ENCODE results near the gene RXRA.

RXRA gene

DNA sequence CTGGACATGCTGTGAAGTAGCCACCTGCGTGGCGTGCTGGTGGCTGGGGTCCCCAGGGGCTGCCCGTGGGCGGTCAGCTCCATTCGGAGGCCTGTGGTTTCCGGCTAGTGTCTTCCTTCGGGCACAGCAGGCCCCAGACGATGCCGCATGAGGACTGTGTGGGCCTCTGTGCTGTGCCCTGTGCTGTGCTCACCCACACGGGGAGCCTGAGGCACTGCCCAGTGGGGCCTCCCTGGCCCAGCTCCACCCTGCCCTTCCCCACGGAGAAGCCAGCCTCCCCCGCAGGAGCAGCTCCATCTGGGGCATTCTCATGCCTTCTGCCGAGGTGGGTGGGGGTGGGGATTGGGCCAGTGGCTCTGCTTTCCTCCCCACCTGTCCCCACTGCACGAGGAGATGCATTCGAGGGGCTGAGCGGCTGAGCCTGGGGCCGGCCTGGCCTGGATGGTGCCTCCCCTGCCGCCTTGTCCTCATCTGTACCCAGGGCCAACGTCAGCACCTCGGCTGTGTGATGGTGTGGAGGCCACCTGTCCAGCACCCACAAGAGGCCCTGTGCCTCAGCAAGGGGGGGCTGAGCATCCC lies 24.2 kb downstream of the RXRA start:
- H3K4me3 Mint-ChIP-seq = no peak overlapping the region
- DNase-seq (ENCODE audit: low spot score) = no peak
- no peaks in the 10 kb centered on the region for H3K36me3 Mint-ChIP-seq (ENCODE audit: low read depth)
- H3K27me3 Mint-ChIP-seq (ENCODE audit: low read depth) = no peaks in the 10 kb centered on the region
- no peaks in the 10 kb centered on the region for H3K4me1 Mint-ChIP-seq (ENCODE audit: low read depth)
- no peak overlapping the region for H3K27ac Mint-ChIP-seq
- no peaks in the 10 kb centered on the region for H3K9me3 Mint-ChIP-seq

DNA sequence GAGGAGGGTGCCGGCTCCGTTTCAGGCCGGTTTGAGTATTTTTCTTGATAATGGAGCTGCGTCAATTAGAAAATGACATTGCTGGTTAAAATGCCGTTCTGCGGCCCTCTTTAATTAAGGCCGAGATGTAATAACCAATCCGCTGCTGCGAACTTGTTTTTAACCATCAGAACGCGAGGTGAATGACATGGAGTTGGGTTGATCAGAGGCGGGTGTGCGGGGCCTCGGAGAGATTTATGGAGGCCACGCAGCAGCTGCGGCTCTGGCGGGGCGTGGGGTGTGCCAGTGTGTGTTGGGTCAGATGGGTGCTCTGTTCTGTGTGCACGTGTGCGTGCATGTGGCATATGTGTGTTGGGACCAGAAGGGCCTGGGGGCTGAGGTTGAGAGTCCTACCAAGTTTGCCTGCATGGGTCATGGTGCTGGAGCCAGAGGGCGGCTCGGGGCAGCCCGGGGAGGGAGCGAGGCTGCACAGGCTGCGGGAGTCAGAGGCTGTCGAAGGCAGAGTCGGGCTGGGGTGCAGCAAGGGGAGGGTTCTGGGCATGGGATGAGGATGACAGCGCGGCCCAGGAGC lies 25.4 kb downstream of the RXRA start:
- H3K36me3 Mint-ChIP-seq (ENCODE audit: low read depth) = no peaks in the 10 kb centered on the region

DNA sequence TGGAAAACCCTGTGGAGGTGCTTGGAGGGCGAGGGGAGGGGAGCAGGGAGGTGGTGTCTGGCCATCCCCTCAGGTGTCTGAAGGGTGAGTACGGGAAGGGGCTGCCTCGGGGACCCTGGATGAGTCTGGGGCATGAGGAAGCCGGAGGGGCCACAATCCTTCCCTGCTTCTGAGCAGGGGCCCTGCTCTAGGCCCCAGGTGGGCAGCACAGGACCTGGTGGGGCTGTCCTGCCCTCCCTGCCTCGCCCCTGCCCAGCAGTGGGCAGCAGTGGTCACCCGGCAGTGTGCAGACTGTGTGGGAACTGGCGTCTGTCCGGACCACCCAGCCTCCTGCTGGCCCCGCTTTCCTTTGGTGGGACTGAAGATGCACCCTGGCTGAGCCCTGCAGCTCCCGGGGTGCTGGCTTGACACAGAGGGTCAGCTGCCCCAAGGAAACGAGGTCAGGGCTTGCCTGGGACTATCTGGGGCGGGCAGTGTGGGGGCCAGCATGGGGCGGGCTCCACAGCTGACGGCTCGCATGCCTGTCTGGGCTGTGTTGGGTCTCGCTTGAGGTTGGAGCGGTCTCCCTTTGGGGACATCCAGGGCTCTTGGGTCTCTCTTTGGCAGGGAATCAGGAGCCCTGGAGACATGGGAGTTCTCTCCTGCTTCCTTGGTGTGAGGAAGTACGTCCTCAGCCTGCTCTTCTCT lies 26.1 kb downstream of the RXRA start:
- H3K4me3 Mint-ChIP-seq = no peak overlapping the region
- no peaks in the 10 kb centered on the region for H3K27me3 Mint-ChIP-seq (ENCODE audit: low read depth)
- H3K27ac Mint-ChIP-seq = no peak overlapping the region
- H3K4me1 Mint-ChIP-seq (ENCODE audit: low read depth) = no peaks in the 10 kb centered on the region
- H3K36me3 Mint-ChIP-seq (ENCODE audit: low read depth) = no peaks in the 10 kb centered on the region
- no peak for DNase-seq (ENCODE audit: low spot score)
- no peaks in the 10 kb centered on the region for H3K9me3 Mint-ChIP-seq

More for the DNA sequence above, 25.4 kb downstream of the RXRA start:
- Mint-ChIP-seq H3K27me3 (ENCODE audit: low read depth) (no peaks in the 10 kb centered on the region), H3K27ac (no peak overlapping the region), H3K9me3 (no peaks in the 10 kb centered on the region), H3K4me3 (no peak overlapping the region), H3K4me1 (ENCODE audit: low read depth) (no peaks in the 10 kb centered on the region)
- DNase-seq (ENCODE audit: low spot score) = no peak

- Mint-ChIP-seq H3K4me3 (no peak overlapping the region), H3K4me1 (ENCODE audit: low read depth) (no peaks in the 10 kb centered on the region), H3K27me3 (ENCODE audit: low read depth) (no peaks in the 10 kb centered on the region), H3K36me3 (ENCODE audit: low read depth) (no peaks in the 10 kb centered on the region), H3K9me3 (no peaks in the 10 kb centered on the region), H3K27ac (no peak overlapping the region)
- DNase-seq (ENCODE audit: low spot score) = no peak
Measured at GRCh38 chr9:134353539-134353938, 27.3 kb downstream of the RXRA start.

GRCh38 chr9:134355158-134355557 lies 28.9 kb downstream of the RXRA start:
- Mint-ChIP-seq H3K27ac (no peak overlapping the region), H3K4me1 (ENCODE audit: low read depth) (no peaks in the 10 kb centered on the region), H3K27me3 (ENCODE audit: low read depth) (no peaks in the 10 kb centered on the region), H3K9me3 (no peaks in the 10 kb centered on the region), H3K4me3 (no peak overlapping the region), H3K36me3 (ENCODE audit: low read depth) (no peaks in the 10 kb centered on the region)
- DNase-seq (ENCODE audit: low spot score) = no peak

GRCh38 chr9:134355561-134356279 lies 29.5 kb downstream of the RXRA start:
- Mint-ChIP-seq H3K36me3 (ENCODE audit: low read depth) (no peaks in the 10 kb centered on the region), H3K27ac (no peak overlapping the region), H3K9me3 (no peaks in the 10 kb centered on the region), H3K4me1 (ENCODE audit: low read depth) (no peaks in the 10 kb centered on the region), H3K4me3 (no peak overlapping the region), H3K27me3 (ENCODE audit: low read depth) (no peaks in the 10 kb centered on the region)
- no peak for DNase-seq (ENCODE audit: low spot score)

DNA sequence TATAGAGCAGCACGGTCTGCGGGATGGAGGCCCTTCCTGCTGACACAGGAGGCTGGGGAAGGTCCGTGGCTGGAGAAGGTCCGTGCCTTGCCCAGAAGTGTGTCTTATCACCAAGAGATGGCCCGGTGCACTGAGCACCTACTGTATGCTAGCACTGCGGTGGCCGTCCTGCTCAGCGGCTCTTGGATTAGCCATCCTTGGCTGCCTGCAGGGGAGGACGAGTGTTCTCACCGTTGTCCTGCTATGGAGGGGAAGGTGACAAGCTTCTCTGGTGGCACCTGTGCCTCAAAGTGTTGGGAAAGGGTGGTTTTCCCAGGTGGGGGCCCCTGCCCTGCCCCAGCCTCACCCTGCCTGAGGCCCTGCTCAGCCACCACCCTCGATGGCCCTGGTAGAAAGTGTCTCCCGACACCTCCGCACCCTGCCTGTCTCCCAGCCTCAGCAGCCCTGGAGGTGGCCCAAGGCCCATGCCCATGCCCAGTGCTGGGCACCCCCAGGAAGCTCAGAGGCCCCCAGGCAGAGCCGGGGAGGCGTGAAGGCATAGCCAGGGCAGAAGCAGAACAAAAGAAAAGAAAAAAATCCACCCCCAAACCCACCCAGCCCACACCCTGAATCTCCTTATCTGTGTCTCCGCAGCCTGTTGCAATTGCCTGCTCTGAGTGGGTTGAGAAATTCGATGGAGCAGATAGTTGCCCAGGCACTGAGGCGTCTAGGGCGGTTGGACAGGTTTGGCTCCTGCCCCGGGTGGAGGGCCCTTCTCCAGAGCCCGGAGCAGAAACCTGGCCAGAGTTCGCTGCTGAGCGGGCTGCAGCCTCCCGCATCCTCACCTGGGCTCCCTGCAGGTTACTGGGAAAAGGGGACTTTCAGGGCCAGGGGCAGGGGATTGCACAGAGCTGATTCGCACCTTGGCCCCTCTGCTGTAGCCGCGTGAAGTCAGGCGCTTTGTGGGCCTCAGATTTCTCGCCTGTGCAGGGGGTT lies 30.5 kb downstream of the RXRA start:
- Mint-ChIP-seq H3K4me1 (ENCODE audit: low read depth) (no peaks in the 10 kb centered on the region), H3K36me3 (ENCODE audit: low read depth) (no peaks in the 10 kb centered on the region), H3K4me3 (no peak overlapping the region), H3K27ac (no peak overlapping the region), H3K9me3 (no peaks in the 10 kb centered on the region), H3K27me3 (ENCODE audit: low read depth) (no peaks in the 10 kb centered on the region)
- no peak for DNase-seq (ENCODE audit: low spot score)

DNA sequence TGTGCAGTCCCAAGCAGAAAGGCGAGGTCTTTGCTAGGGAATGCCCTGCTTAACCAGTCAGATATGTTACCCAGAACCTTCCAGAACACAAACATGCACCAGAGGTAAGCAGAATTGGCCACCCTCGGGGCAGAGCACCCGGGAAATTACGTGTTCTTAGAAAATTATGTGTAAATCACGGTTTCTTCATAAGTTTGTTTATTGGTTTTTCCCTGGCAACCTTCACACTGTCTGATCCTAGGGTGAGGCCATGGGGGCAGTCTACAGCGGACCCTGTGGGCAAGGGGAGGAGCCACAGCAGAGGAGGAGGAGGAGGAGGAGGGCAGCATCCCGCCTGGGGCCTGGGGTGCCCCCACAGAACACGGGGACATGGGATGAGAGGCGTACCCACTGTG lies 31.4 kb downstream of the RXRA start:
- Mint-ChIP-seq H3K27me3 (ENCODE audit: low read depth) (no peaks in the 10 kb centered on the region), H3K9me3 (no peaks in the 10 kb centered on the region), H3K4me3 (no peak overlapping the region), H3K4me1 (ENCODE audit: low read depth) (no peaks in the 10 kb centered on the region), H3K36me3 (ENCODE audit: low read depth) (no peaks in the 10 kb centered on the region), H3K27ac (no peak overlapping the region)
- no peak for DNase-seq (ENCODE audit: low spot score)

DNA sequence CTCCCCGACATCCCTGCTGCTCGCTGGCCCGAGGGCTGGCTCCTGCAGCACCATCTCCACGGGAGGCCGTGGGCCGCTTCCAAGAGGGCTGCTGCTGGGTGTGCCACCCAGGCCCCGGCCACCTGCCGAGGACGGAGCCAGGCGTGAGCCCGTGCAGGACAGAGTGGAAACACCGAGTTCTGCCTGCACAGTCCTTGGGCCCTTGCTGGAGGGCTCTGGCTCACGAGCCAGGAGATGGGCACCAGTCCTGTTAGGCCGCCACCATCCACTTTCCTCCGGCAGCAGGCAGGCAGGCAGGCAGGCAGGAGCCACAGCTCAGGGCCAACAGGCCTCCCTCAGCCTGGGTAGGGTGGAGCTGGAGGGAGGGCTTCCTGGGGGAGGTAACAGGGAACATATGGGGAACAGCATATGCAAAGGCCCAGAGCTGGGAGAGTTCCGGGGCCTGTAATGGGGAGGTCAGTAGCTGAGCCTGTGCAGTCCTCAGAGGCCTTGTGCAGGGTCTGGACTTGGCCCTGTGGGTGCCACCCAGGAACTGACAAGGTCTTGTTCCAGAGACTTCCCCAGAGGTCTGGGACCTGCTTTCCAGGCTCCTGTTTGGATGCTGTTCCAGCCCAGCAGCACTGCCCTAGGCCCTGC lies 31.9 kb downstream of the RXRA start:
- H3K4me3 Mint-ChIP-seq = no peak overlapping the region
- H3K27ac Mint-ChIP-seq = no peak overlapping the region
- no peaks in the 10 kb centered on the region for H3K36me3 Mint-ChIP-seq (ENCODE audit: low read depth)

DNA sequence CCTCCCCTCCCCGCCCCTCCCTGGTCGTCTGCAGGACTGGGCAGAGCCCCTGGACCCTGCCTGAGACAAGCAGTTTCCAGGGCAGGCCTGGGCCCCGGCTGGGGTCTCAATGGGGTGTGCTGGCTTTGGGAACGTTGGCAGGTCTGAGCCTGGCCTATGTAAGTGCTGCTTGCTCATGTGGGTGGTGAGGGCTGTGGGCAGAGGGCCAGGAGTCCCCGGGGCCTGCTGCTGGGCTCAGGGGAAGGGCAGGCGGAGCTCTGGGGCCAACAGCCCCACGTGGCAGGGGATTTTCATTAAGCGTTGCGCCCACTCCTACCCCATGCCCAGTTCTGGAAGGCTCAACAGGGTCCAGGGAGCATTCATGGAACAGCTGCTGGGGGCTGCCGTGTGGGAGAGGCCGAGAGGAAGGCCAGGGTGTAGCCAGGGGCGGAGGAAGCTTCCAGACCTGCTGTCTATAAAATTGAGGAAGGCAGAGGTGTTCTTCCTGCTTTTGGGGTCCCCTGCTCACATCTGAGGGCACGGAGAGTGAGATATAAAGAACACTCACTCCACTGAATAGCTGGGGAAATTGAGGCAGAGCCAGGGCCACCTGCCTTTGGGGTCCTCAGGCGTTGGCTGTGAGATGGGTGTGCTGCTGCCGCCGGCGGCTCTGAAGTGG lies 32.5 kb downstream of the RXRA start:
- H3K9me3 Mint-ChIP-seq = no peaks in the 10 kb centered on the region
- H3K27ac Mint-ChIP-seq = no peak overlapping the region
- H3K36me3 Mint-ChIP-seq (ENCODE audit: low read depth) = no peaks in the 10 kb centered on the region
- no peak overlapping the region for H3K4me3 Mint-ChIP-seq
- H3K4me1 Mint-ChIP-seq (ENCODE audit: low read depth) = no peaks in the 10 kb centered on the region
- no peaks in the 10 kb centered on the region for H3K27me3 Mint-ChIP-seq (ENCODE audit: low read depth)
- no peak for DNase-seq (ENCODE audit: low spot score)

More for the DNA sequence above, 31.9 kb downstream of the RXRA start:
- H3K4me1 Mint-ChIP-seq (ENCODE audit: low read depth) = no peaks in the 10 kb centered on the region
- H3K27me3 Mint-ChIP-seq (ENCODE audit: low read depth) = no peaks in the 10 kb centered on the region
- no peaks in the 10 kb centered on the region for H3K9me3 Mint-ChIP-seq
- DNase-seq (ENCODE audit: low spot score) = no peak

GRCh38 chr9:134359493-134360179 lies 33.4 kb downstream of the RXRA start:
- Mint-ChIP-seq H3K4me3 (no peak overlapping the region), H3K27me3 (ENCODE audit: low read depth) (no peaks in the 10 kb centered on the region), H3K27ac (no peak overlapping the region), H3K36me3 (ENCODE audit: low read depth) (no peaks in the 10 kb centered on the region), H3K4me1 (ENCODE audit: low read depth) (no peaks in the 10 kb centered on the region), H3K9me3 (no peaks in the 10 kb centered on the region)
- DNase-seq (ENCODE audit: low spot score) = no peak

DNA sequence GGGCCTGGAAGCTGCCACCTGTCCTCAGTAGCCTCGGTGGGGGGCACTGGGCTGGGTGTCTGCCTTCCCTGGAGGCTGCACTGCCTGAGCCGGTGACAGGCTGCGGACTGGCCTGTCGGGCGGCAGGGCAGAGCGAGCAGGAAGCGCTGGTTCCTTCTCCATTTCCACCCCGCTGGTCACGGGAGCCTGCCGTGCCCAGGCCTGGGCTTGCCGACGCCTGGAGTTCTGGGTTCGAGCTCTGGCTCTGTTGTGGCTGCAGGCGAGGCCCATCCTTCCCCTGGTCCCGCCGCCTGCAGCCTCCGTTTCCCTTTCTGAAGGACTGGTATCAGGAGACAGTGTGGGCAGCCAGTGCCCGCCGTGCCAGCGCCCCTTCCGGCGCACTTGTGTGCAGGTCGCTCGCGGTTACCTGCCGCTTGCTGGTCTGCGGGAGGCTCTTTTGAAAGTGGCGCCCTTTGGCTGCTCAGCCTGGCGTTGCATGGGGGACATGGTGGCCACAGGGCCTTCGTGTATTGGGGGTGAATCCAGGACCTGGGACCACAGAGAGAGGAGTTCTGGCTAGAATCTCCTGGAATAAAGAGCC lies 34.0 kb downstream of the RXRA start:
- H3K4me1 Mint-ChIP-seq (ENCODE audit: low read depth) = no peaks in the 10 kb centered on the region
- no peaks in the 10 kb centered on the region for H3K36me3 Mint-ChIP-seq (ENCODE audit: low read depth)
- no peak overlapping the region for H3K4me3 Mint-ChIP-seq
- no peak for DNase-seq (ENCODE audit: low spot score)
- no peak overlapping the region for H3K27ac Mint-ChIP-seq
- no peaks in the 10 kb centered on the region for H3K9me3 Mint-ChIP-seq
- no peaks in the 10 kb centered on the region for H3K27me3 Mint-ChIP-seq (ENCODE audit: low read depth)

All from T-helper 2 cell treated with Interferon-gamma antibody and Interleukin-4, amounts not matched to agents 5 μg/mL and 100 μg/mL, for 36 hours (primary cell).